Measurements from ENCODE around the gene MAP1B.

- TF ChIP-seq, protein P1, sequence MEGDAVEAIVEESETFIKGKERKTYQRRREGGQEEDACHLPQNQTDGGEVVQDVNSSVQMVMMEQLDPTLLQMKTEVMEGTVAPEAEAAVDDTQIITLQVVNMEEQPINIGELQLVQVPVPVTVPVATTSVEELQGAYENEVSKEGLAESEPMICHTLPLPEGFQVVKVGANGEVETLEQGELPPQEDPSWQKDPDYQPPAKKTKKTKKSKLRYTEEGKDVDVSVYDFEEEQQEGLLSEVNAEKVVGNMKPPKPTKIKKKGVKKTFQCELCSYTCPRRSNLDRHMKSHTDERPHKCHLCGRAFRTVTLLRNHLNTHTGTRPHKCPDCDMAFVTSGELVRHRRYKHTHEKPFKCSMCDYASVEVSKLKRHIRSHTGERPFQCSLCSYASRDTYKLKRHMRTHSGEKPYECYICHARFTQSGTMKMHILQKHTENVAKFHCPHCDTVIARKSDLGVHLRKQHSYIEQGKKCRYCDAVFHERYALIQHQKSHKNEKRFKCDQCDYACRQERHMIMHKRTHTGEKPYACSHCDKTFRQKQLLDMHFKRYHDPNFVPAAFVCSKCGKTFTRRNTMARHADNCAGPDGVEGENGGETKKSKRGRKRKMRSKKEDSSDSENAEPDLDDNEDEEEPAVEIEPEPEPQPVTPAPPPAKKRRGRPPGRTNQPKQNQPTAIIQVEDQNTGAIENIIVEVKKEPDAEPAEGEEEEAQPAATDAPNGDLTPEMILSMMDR (optimal IDR thresholded peaks at IDR 0.05 in 1 of 3, IDR thresholded peaks at IDR 0.05 in 1 of 3, conservative IDR thresholded peaks at IDR 0.05 in 1 of 3; ENCODE audit: extremely low read depth in 1 of 3, insufficient read depth in 2 of 3, low read length in 3 of 3), result no peak
- no peak for TF ChIP-seq EZH2 (IDR thresholded peaks at IDR 0.05; ENCODE audit: low read length)
Measured at GRCh38 chr5:72237415-72237814, 130.1 kb downstream of the MAP1B start.
